ENCODE data around the gene RNF222. TPM values are rescaled to one million over a fixed set of nuclear protein-coding genes. Genes with fewer than 3 reads are reported as not detected.

The RNF222 gene
- total RNA-seq, 3 donors from 2014 or later: not detected

DNA sequence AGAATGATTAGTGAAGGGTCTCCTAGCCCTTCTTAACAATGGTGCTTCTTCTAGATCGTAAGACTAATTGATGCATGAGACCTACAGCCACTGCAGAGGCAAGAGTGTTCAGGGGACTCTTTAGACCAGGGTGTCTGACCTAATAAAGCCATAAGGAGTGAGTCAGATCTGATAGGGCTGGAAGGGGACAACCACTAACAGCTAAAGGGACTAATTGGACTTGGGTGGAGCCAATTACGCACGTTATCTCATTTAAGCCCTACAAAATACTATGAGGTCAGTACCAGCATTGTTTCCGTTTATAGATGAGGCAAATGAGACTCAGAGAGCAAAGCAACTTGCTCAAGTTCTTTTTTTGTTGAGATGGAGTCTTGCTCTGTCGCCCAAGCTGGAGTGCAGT lies 14.5 kb upstream of the RNF222 start:
- H3K36me3 ChIP-seq (ENCODE audit: low read depth): no peaks in the 10 kb centered on the region
- H3K4me1 ChIP-seq (ENCODE audit: low read depth): no peaks in the 10 kb centered on the region
- DNase-seq: no peak
- ATAC-seq: peak; percentile 22
- H3K9me3 ChIP-seq: no peaks in the 10 kb centered on the region
- intact Hi-C loops (cut with DNase I, micrococcal nuclease): loop anchor here in 1 of 2 donors (10.0 kb wide), 1 partner anchor 333 kb away; the partner anchor contains the start of gene CCDC42
- TF ChIP-seq CTCF (IDR thresholded peaks at IDR 0.05): no peak
- H3K4me3 ChIP-seq: no peak overlapping the region

GRCh38 chr17:8410883-8411238 lies 13.2 kb upstream of the RNF222 start:
- Histone ChIP-seq H3K36me3 (ENCODE audit: low read depth) (no peaks in the 10 kb centered on the region), H3K4me1 (ENCODE audit: low read depth) (no peaks in the 10 kb centered on the region), H3K4me3 (no peak overlapping the region), H3K9me3 (no peaks in the 10 kb centered on the region)
- intact Hi-C loops (cut with DNase I, micrococcal nuclease): loop anchor here in 1 of 2 donors (10.0 kb wide), 1 partner anchor 334 kb away; the partner anchor contains the start of gene CCDC42
- no peak for ATAC-seq
- TF ChIP-seq CTCF (IDR thresholded peaks at IDR 0.05): no peak
- DNase-seq: no peak

- Histone ChIP-seq H3K9me3 (no peaks in the 10 kb centered on the region), H3K4me1 (ENCODE audit: low read depth) (no peaks in the 10 kb centered on the region), H3K36me3 (ENCODE audit: low read depth) (no peaks in the 10 kb centered on the region), H3K4me3 (no peak overlapping the region)
- peak; percentile 89 for ATAC-seq
- peak; percentile 65 for TF ChIP-seq CTCF (IDR thresholded peaks at IDR 0.05)
- intact Hi-C loops (cut with DNase I, micrococcal nuclease): loop anchor here in 1 of 2 donors (10.0 kb wide), 1 partner anchor 335 kb away; the partner anchor contains the start of gene CCDC42
- peak; percentile 81 to 93 (median 90) for DNase-seq
Observed at GRCh38 chr17:8409966-8410882, 12.6 kb upstream of the RNF222 start.

DNA sequence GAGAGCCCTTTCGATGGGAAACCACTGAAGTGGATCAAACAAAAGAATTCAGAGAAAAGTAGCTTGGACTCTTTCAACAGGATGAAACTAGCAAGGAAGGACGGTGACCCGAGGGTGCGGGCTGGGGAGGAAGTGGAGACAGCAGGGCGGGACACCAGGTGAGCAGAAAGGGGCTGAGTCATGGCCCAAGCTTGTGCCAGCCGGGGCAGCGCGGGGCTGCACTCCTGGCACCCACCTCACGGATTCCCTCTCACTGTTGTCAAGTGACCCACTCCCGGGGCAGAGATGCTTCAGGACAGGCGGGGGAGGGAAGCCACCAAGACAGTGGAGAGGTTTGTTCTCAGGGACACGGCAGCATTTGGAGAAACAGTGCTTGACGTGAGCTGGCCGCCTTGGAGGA lies 10.7 kb upstream of the RNF222 start:
- ATAC-seq: peak; percentile 83
- intact Hi-C loops (cut with DNase I, micrococcal nuclease): no loop called here

DNA sequence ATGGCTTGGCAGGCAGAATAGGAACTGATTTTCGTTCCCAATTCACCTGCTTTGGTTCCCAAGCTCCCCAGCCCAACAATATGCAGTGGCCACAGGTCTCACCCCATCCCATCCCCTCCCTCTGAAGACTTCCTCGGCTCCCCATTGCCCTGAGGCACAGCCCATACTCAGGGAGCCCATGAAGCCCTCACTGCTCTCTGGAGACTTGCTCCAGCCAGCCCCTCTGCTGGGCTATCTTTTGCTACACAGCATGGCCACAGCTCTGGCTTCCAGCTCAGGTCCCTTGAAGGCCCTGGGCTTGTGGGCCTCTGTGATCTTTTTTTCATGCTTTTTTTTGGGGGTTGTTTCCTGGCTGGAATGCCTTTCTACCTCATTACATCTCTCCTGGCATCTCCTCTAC lies 8.5 kb upstream of the RNF222 start:
- intact Hi-C loops (cut with DNase I, micrococcal nuclease): no loop called here
- no peaks in the 10 kb centered on the region for H3K36me3 ChIP-seq (ENCODE audit: low read depth)
- no peaks in the 10 kb centered on the region for H3K4me1 ChIP-seq (ENCODE audit: low read depth)
- no peak for DNase-seq
- no peak for ATAC-seq
- H3K4me3 ChIP-seq: no peak overlapping the region
- TF ChIP-seq CTCF (IDR thresholded peaks at IDR 0.05): no peak
- no peaks in the 10 kb centered on the region for H3K9me3 ChIP-seq

More for the DNA sequence above, 10.7 kb upstream of the RNF222 start:
- DNase-seq: peak; percentile 42 to 71 (median 65)
- Histone ChIP-seq H3K4me1 (ENCODE audit: low read depth) (no peaks in the 10 kb centered on the region), H3K4me3 (no peak overlapping the region), H3K9me3 (no peaks in the 10 kb centered on the region), H3K36me3 (ENCODE audit: low read depth) (no peaks in the 10 kb centered on the region)
- TF ChIP-seq CTCF (IDR thresholded peaks at IDR 0.05): no peak

All from mucosa of descending colon (tissue), 3 donors.